Measurements from ENCODE around the gene DCDC2. TPM values are rescaled to one million over a fixed set of nuclear protein-coding genes. Genes with fewer than 3 reads are reported as not detected.
"Not testable (repeated sequence)": the region's sequence is repeated elsewhere in the genome, so short reads cannot be mapped to it uniquely, and the experiment has no call there.

The DCDC2 gene
- total and polyA plus RNA-seq, 7 donors, result 0.45 to 3.1 (median 0.74) TPM

DNA sequence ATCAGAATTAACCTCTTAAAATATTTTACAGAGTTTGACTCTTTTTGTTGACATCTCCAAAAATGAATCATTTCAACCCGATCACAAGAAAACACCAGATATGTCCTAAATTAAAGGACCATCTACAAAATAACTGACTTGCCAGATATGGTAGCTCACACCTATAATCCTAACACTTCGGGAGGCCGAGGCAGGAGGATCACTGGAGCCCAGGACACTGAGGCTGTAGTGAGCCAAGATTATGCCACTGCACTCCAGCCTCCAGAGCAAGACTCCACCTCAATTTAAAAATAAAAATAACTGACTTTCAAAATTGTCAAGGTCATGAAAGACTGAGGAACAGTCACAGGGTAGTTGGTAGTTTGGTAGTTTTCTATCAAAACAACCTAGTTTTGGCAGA lies 34.9 kb downstream of the DCDC2 start:
- Histone ChIP-seq H3K36me3 (ENCODE audit: insufficient read depth in 1 of 2, low read depth in 1 of 2) (no peaks in the 10 kb centered on the region), H3K27ac (no peak overlapping the region), H3K27me3 (ENCODE audit: insufficient read depth in 3 of 3, low read length in 2 of 3) (peaks cover 0 to 2% (median 0%) of the 10 kb centered on the region in 3 donors), H3K4me1 (no peaks in the 10 kb centered on the region), H3K9me3 (no peaks in the 10 kb centered on the region), H3K4me3 (no peak overlapping the region)
- intact Hi-C loops (cut with DNase I), result no loop called here
- ATAC-seq, result no peak
- TF ChIP-seq, protein P1, sequence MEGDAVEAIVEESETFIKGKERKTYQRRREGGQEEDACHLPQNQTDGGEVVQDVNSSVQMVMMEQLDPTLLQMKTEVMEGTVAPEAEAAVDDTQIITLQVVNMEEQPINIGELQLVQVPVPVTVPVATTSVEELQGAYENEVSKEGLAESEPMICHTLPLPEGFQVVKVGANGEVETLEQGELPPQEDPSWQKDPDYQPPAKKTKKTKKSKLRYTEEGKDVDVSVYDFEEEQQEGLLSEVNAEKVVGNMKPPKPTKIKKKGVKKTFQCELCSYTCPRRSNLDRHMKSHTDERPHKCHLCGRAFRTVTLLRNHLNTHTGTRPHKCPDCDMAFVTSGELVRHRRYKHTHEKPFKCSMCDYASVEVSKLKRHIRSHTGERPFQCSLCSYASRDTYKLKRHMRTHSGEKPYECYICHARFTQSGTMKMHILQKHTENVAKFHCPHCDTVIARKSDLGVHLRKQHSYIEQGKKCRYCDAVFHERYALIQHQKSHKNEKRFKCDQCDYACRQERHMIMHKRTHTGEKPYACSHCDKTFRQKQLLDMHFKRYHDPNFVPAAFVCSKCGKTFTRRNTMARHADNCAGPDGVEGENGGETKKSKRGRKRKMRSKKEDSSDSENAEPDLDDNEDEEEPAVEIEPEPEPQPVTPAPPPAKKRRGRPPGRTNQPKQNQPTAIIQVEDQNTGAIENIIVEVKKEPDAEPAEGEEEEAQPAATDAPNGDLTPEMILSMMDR (IDR thresholded peaks at IDR 0.05), result no peak
- DNase-seq, result no peak
- WGBS, 3 donors, result 86 to 93% (median 89%) methylated on average over 3 of the region's 3 CpGs

GRCh38 chr6:24322446-24322845 lies 35.4 kb downstream of the DCDC2 start:
- DNase-seq; H3K4me3 ChIP-seq; ATAC-seq; H3K4me1 ChIP-seq; H3K9me3 ChIP-seq; H3K27me3 ChIP-seq (ENCODE audit: insufficient read depth in 3 of 3, low read length in 2 of 3); intact Hi-C loops (cut with DNase I); H3K27ac ChIP-seq; H3K36me3 ChIP-seq (ENCODE audit: insufficient read depth in 1 of 2, low read depth in 1 of 2): not testable (repeated sequence)
- WGBS, 3 donors, result 67 to 83% (median 73%) methylated on average over 3 of the region's 3 CpGs

DNA sequence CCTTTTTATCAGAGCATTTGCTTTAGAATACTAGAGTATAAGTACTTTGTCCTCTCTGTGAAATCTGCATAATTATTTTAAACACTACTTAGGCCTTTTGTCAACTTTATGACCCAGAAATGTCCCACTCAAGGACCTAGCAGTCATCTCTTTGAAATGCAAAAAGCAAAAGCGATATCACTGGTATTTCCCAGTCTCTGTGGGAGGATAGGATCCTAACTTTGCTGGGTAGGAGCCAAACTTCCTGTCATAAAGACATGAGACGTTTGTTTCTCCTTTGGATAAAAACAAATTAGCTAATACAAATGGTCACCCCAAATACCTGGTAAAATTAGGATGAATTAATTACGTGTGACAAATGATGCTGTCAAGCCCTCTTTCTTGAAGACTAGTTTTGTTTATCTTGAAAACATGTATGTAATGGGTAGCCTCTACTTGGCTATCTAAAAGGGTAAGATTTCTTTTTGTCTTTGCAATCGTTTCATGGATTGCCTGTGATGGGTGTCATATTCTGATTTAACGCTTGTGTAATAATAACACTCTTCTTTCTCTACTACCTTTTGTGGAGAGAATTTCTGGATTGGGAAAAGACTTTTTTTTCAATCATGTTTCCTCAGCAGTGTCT lies 36.2 kb downstream of the DCDC2 start:
- Histone ChIP-seq H3K4me3 (no peak overlapping the region), H3K36me3 (ENCODE audit: insufficient read depth in 1 of 2, low read depth in 1 of 2) (no peaks in the 10 kb centered on the region), H3K4me1 (no peaks in the 10 kb centered on the region), H3K27me3 (ENCODE audit: insufficient read depth in 3 of 3, low read length in 2 of 3) (peaks cover 0 to 2% (median 0%) of the 10 kb centered on the region in 3 donors), H3K27ac (no peak overlapping the region), H3K9me3 (no peaks in the 10 kb centered on the region)
- ATAC-seq (no peak), DNase-seq (no peak)
- 27 to 31% (median 29%) methylated on average over 5 of the region's 5 CpGs for WGBS, 3 donors
- intact Hi-C loops (cut with DNase I), result no loop called here
- TF ChIP-seq, protein P1 (IDR thresholded peaks at IDR 0.05), result no peak

- ATAC-seq (no peak), DNase-seq (no peak)
- Histone ChIP-seq H3K4me1 (no peaks in the 10 kb centered on the region), H3K27me3 (ENCODE audit: insufficient read depth in 3 of 3, low read length in 2 of 3) (no peaks in the 10 kb centered on the region), H3K4me3 (no peak overlapping the region), H3K9me3 (no peaks in the 10 kb centered on the region), H3K27ac (no peak overlapping the region), H3K36me3 (ENCODE audit: insufficient read depth in 1 of 2, low read depth in 1 of 2) (no peaks in the 10 kb centered on the region)
- 28 to 41% (median 37%) methylated on average over 6 of the region's 6 CpGs for WGBS, 3 donors
- intact Hi-C loops (cut with DNase I), result no loop called here
- TF ChIP-seq, protein P1 (IDR thresholded peaks at IDR 0.05), result no peak
Measured at GRCh38 chr6:24313251-24314141, 44.4 kb downstream of the DCDC2 start.

GRCh38 chr6:24311775-24312174 lies 46.1 kb downstream of the DCDC2 start:
- intact Hi-C loops (cut with DNase I); DNase-seq; H3K9me3 ChIP-seq; H3K4me3 ChIP-seq; ATAC-seq; H3K27ac ChIP-seq; H3K4me1 ChIP-seq; H3K27me3 ChIP-seq (ENCODE audit: insufficient read depth in 3 of 3, low read length in 2 of 3); H3K36me3 ChIP-seq (ENCODE audit: insufficient read depth in 1 of 2, low read depth in 1 of 2): not testable (repeated sequence)
- 80 to 93% (median 87%) methylated on average over 4 of the region's 4 CpGs for WGBS, 3 donors

Measured in psoas muscle (tissue), 8 donors.